HL-60 (cell line): ENCODE data around the gene PCLO.

Experiments
- DNase-seq, 2 experiments: peaks; one replicate each; pipeline ENCODE4 v3.0.0-alpha.2; 2010 to 2020; ENCODE audit warnings: low read depth in 1 of 2, low spot score in 1 of 2
- H3K27ac ChIP-seq: fragments of 250-450 bp; sonication (Bioruptor Pico); replicated peaks from 2 replicates; pipeline ENCODE4 v1.5.1; 2020; ENCODE audit warnings: mild to moderate bottlenecking, moderate library complexity
- H3K27me3 ChIP-seq: fragments of 250-450 bp; sonication (Bioruptor Pico); 2 replicates; pipeline ENCODE4 v1.5.1; 2021; ENCODE audit warnings: mild to moderate bottlenecking, moderate library complexity; ENCODE audit not compliant: insufficient read depth, poor library complexity, severe bottlenecking
- H3K4me3 ChIP-seq: replicated peaks from 2 replicates; pipeline ENCODE4 v1.5.1; 2011; ENCODE audit warnings: mild to moderate bottlenecking, control low read depth, low read length; ENCODE audit not compliant: insufficient read depth
- GABPA ChIP-seq: IDR thresholded peaks from 2 replicates; pipeline ENCODE4 v1.6.1; 2012; ENCODE audit warnings: low read depth
- POLR2AphosphoS5 ChIP-seq: IDR thresholded peaks from 2 replicates; pipeline ENCODE4 v1.6.1; 2012; ENCODE audit warnings: low read depth
- SPI1 ChIP-seq: IDR thresholded peaks from 2 replicates; pipeline ENCODE4 v1.6.1; 2012; ENCODE audit warnings: low read depth, mild to moderate bottlenecking, borderline replicate concordance
- TF ChIP-seq, protein P1 (sequence below): IDR thresholded peaks from one replicate; pipeline ENCODE4 v1.5.1; 2011; ENCODE audit warnings: low read length, control low read depth, inconsistent platforms; ENCODE audit not compliant: insufficient read depth
- TF ChIP-seq, protein P2 (sequence below): IDR thresholded peaks from 2 replicates; pipeline ENCODE4 v1.6.1; 2012; ENCODE audit warnings: low read depth; ENCODE audit not compliant: insufficient replicate concordance

The PCLO gene

DNA sequence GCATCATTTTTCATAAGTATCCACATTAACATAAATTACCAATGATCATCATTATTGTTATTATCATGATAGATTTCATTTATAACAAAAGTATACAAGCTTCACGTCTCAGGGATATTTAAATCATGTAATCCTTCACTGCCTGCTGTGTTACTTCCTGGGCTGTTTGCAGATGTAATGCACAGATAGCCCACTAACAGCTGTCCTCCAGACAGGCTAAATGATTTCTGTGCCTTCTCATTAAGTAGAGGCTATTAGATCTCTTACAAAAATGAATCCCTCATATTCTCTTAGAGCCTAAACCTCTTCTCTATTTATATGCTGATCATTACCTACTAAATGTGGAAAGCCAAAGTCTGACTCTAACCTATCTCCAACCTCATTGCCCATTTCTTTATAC is 9.3 kb downstream of the PCLO start:
- H3K27me3 ChIP-seq: no peaks in the 10 kb centered on the region
- TF ChIP-seq, protein P1, sequence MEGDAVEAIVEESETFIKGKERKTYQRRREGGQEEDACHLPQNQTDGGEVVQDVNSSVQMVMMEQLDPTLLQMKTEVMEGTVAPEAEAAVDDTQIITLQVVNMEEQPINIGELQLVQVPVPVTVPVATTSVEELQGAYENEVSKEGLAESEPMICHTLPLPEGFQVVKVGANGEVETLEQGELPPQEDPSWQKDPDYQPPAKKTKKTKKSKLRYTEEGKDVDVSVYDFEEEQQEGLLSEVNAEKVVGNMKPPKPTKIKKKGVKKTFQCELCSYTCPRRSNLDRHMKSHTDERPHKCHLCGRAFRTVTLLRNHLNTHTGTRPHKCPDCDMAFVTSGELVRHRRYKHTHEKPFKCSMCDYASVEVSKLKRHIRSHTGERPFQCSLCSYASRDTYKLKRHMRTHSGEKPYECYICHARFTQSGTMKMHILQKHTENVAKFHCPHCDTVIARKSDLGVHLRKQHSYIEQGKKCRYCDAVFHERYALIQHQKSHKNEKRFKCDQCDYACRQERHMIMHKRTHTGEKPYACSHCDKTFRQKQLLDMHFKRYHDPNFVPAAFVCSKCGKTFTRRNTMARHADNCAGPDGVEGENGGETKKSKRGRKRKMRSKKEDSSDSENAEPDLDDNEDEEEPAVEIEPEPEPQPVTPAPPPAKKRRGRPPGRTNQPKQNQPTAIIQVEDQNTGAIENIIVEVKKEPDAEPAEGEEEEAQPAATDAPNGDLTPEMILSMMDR: no peak
- H3K27ac ChIP-seq: no peak overlapping the region
- DNase-seq: no peak
- H3K4me3 ChIP-seq: no peak overlapping the region

DNA sequence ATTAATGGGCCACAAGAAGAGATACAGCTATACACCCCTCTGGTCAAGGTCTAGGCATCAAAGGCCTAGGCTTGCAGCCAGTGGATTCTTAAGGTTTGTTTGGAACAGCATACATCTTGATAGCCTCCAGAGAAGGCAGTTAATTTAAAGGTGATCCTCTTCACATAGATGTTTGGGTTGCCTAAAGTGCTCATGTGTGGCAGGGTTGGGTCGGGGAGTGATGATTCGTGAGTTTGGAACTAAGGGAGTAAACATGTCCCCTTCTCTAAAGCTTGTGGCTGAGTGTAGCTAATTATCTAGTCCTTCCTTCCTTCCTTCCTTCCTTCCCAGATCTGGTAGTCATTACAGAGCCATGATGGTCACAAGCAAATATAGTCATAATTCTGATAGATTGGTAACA is 12.4 kb downstream of the PCLO start:
- no peak overlapping the region for H3K27ac ChIP-seq
- TF ChIP-seq POLR2AphosphoS5 (no peak), SPI1 (no peak), GABPA (no peak)
- TF ChIP-seq, protein P1: no peak
- TF ChIP-seq, protein P2, sequence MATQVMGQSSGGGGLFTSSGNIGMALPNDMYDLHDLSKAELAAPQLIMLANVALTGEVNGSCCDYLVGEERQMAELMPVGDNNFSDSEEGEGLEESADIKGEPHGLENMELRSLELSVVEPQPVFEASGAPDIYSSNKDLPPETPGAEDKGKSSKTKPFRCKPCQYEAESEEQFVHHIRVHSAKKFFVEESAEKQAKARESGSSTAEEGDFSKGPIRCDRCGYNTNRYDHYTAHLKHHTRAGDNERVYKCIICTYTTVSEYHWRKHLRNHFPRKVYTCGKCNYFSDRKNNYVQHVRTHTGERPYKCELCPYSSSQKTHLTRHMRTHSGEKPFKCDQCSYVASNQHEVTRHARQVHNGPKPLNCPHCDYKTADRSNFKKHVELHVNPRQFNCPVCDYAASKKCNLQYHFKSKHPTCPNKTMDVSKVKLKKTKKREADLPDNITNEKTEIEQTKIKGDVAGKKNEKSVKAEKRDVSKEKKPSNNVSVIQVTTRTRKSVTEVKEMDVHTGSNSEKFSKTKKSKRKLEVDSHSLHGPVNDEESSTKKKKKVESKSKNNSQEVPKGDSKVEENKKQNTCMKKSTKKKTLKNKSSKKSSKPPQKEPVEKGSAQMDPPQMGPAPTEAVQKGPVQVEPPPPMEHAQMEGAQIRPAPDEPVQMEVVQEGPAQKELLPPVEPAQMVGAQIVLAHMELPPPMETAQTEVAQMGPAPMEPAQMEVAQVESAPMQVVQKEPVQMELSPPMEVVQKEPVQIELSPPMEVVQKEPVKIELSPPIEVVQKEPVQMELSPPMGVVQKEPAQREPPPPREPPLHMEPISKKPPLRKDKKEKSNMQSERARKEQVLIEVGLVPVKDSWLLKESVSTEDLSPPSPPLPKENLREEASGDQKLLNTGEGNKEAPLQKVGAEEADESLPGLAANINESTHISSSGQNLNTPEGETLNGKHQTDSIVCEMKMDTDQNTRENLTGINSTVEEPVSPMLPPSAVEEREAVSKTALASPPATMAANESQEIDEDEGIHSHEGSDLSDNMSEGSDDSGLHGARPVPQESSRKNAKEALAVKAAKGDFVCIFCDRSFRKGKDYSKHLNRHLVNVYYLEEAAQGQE: no peak

DNA sequence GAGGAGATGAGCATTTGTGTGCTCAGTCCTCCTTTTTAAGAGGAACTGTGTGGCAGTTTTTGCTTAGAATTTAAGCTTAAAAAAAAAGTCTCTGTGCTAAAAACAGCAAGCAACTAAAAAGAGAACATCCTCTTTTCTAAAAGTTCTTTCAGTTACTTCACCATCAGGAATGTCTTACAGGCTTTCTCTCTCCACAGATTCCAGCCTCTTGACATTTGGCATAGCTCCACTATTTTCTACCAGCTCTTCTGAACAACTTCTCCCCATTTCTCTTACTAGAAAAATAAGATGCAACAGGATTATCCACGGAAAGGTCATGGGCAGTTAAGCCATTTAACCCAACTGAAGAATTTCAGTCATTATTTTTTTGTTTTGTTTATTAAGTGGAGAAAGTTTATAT is 13.2 kb downstream of the PCLO start:
- DNase-seq: no peak
- H3K27ac ChIP-seq: no peak overlapping the region
- no peak for TF ChIP-seq POLR2AphosphoS5
- TF ChIP-seq SPI1: no peak
- H3K4me3 ChIP-seq: no peak overlapping the region
- H3K27me3 ChIP-seq: no peaks in the 10 kb centered on the region

More for the DNA sequence above, 12.4 kb downstream of the PCLO start:
- Histone ChIP-seq H3K27me3 (no peaks in the 10 kb centered on the region), H3K4me3 (no peak overlapping the region)
- DNase-seq: no peak

DNA sequence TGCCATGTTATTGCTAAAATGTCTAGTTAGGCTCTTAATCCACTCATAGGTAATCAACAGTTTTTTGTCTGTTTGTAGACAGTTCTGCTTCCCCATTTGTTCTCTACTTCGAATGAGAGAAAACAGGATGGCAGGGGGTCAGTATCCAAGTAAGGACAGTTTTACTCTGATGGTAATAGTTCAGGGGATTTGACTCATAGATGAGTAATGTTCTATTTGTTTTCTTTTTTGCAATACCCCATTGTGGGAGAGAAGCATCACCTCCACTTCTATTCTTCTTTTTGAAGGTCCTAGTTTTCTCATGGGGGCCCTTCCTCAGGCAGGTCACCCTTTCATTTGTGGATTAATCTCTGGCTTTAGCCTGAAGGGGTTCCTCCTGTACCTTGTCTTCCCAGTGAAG is 13.9 kb downstream of the PCLO start:
- Histone ChIP-seq H3K27ac (no peak overlapping the region), H3K4me3 (no peak overlapping the region), H3K27me3 (no peaks in the 10 kb centered on the region)
- DNase-seq: no peak
- TF ChIP-seq, protein P2: no peak

DNA sequence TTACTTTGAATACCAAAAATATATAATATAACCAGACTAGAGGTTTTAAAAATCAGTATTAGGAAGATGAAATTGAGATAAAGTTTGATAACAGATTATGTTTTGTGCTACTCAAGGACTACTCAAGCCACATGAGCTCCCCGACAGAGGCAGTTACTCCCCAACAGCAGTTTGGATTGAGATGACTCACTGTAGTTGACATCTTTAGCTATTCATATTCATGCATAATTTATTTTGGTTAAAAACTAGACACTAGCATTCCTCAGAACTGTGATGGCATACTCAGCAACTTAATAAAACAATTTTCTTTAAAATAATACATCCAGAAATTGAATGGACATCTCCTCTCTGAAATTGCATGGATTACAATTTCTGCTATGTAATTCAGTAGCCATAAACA is 19.6 kb downstream of the PCLO start:
- H3K27ac ChIP-seq: no peak overlapping the region
- no peak for TF ChIP-seq SPI1
- TF ChIP-seq, protein P1: no peak
- TF ChIP-seq, protein P2: no peak
- TF ChIP-seq POLR2AphosphoS5: no peak
- no peak for TF ChIP-seq GABPA
- DNase-seq: no peak

More for the DNA sequence above, 19.6 kb downstream of the PCLO start:
- no peaks in the 10 kb centered on the region for H3K27me3 ChIP-seq
- H3K4me3 ChIP-seq: no peak overlapping the region
